Measurements from ENCODE around the gene PARP16.

The PARP16 gene

DNA sequence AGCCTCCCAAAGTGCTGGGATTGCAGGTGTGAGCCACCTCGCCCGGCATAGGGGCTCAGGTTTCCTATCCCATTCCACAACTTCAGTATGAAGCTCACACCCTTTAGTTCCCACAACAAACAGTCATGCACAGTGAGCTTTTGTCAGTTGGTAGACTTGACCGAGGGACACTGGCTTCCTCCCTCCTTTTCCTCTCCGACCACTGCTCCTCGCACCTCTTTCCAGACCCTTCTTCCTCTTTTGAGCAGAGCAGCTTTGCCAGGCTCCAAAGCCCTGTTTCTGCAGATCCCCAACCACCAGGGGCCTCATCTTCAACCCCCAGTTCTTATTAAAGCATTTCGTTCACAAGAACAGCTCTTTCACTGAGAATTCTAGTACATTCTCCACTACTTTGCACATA lies 62.7 kb downstream of the PARP16 start:
- H3K36me3 ChIP-seq (ENCODE audit: insufficient read depth, low read length) = no peaks in the 10 kb centered on the region
- TF ChIP-seq EZH2 (IDR thresholded peaks at IDR 0.05) = no peak
- TF ChIP-seq POLR2AphosphoS5 (IDR thresholded peaks at IDR 0.05; ENCODE audit: borderline replicate concordance, low read depth, low read length) = no peak
- TF ChIP-seq FOXP2 (optimal IDR thresholded peaks at IDR 0.05; ENCODE audit: control extremely low read depth, extremely low read length, insufficient read depth) = no peak
- H3K9ac ChIP-seq (ENCODE audit: insufficient read length) = no peak overlapping the region
- no peaks in the 10 kb centered on the region for H3K9me3 ChIP-seq (ENCODE audit: low read depth, low read length)
- no peak overlapping the region for H3K27ac ChIP-seq
- H3K4me3 ChIP-seq = no peak overlapping the region
- DNase-seq (ENCODE audit: low read depth, low spot score) = no peak

DNA sequence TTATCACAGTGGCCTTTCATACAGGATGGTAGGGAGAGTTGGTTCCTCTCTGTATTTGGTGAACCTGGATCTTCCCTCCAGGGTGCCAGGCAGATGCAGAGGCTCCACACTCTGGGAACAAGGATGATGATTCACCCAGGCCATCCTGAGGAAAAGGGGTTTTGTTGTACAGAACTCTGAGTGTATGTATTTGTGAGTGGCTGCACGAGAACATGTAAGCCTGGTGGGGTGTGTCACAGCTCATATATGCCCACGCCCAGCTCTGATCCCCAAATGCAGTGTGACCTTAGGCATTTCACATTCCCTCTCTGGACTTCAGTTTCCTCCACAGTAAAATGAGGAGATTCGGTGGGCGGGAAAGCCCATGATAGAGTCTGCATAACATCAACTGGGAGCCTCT lies 63.8 kb downstream of the PARP16 start:
- no peaks in the 10 kb centered on the region for H3K9me3 ChIP-seq (ENCODE audit: low read depth, low read length)
- no peak overlapping the region for H3K27ac ChIP-seq
- H3K36me3 ChIP-seq (ENCODE audit: insufficient read depth, low read length) = no peaks in the 10 kb centered on the region
- no peak for TF ChIP-seq FOXP2 (optimal IDR thresholded peaks at IDR 0.05; ENCODE audit: control extremely low read depth, extremely low read length, insufficient read depth)
- TF ChIP-seq EZH2 (IDR thresholded peaks at IDR 0.05) = no peak
- TF ChIP-seq POLR2AphosphoS5 (IDR thresholded peaks at IDR 0.05; ENCODE audit: borderline replicate concordance, low read depth, low read length) = no peak
- no peak overlapping the region for H3K9ac ChIP-seq (ENCODE audit: insufficient read length)
- no peak overlapping the region for H3K4me3 ChIP-seq
- DNase-seq (ENCODE audit: low read depth, low spot score) = no peak

GRCh38 chr15:65221697-65222096 lies 65.0 kb downstream of the PARP16 start:
- Histone ChIP-seq H3K4me3 (no peak overlapping the region), H3K9me3 (ENCODE audit: low read depth, low read length) (no peaks in the 10 kb centered on the region), H3K27ac (no peak overlapping the region), H3K9ac (ENCODE audit: insufficient read length) (no peak overlapping the region), H3K36me3 (ENCODE audit: insufficient read depth, low read length) (no peaks in the 10 kb centered on the region)
- TF ChIP-seq POLR2AphosphoS5 (IDR thresholded peaks at IDR 0.05; ENCODE audit: borderline replicate concordance, low read depth, low read length) (no peak), FOXP2 (optimal IDR thresholded peaks at IDR 0.05; ENCODE audit: control extremely low read depth, extremely low read length, insufficient read depth) (no peak), EZH2 (IDR thresholded peaks at IDR 0.05) (no peak)
- DNase-seq (ENCODE audit: low read depth, low spot score) = no peak

- Histone ChIP-seq H3K27ac (no peak overlapping the region), H3K4me3 (no peak overlapping the region), H3K36me3 (ENCODE audit: insufficient read depth, low read length) (no peaks in the 10 kb centered on the region), H3K9me3 (ENCODE audit: low read depth, low read length) (no peaks in the 10 kb centered on the region), H3K9ac (ENCODE audit: insufficient read length) (no peak overlapping the region)
- no peak for DNase-seq (ENCODE audit: low read depth, low spot score)
- TF ChIP-seq FOXP2 (optimal IDR thresholded peaks at IDR 0.05; ENCODE audit: control extremely low read depth, extremely low read length, insufficient read depth) (no peak), POLR2AphosphoS5 (IDR thresholded peaks at IDR 0.05; ENCODE audit: borderline replicate concordance, low read depth, low read length) (no peak), EZH2 (IDR thresholded peaks at IDR 0.05) (no peak)
These were observed 67.5 kb downstream of the PARP16 start for GRCh38 chr15:65219137-65219536.

DNA sequence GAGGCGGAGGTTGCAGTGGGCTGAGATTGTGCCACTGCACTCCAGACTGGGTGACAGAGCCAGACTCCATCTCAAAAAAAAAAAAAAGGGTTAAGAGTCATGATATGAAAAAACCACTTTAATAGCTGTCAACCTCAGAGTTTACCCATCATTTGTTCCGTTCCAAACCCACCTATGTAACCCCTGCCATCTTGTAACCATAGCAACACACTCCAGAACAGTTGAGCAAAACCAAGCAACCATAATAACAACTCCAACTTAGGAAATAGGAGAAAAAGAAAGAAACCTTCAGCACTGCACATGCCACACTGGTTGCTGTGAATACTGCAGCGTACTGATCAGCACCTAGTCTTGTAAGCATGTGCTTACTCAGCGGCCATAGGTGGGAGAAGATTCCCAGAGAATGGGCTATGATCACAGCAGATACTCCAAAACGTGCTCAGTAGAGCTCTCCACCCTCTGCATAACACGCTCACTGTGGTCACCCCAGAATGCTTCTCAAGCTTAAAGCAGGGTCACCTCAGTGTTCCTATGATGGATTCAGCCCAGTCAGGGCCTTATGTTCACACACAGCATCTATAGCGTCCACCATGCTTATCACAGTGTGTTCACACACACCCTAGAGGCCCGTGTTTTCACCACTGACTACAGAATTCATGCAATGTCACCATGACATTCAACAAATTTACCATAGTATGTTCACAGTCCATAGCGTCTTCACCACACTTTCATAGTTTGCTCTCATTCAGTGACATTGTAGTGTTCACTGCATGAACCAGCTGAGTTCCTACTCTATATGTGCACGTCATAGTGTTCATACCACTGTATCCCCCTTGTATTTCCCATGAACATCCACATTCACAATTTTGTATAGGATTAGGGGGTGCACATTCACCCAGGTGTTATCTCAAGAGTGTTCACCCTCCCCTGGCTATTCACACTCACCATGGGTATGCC lies 68.9 kb downstream of the PARP16 start:
- Histone ChIP-seq H3K36me3 (ENCODE audit: insufficient read depth, low read length) (no peaks in the 10 kb centered on the region), H3K27ac (no peak overlapping the region)
- no peak for DNase-seq (ENCODE audit: low read depth, low spot score)

DNA sequence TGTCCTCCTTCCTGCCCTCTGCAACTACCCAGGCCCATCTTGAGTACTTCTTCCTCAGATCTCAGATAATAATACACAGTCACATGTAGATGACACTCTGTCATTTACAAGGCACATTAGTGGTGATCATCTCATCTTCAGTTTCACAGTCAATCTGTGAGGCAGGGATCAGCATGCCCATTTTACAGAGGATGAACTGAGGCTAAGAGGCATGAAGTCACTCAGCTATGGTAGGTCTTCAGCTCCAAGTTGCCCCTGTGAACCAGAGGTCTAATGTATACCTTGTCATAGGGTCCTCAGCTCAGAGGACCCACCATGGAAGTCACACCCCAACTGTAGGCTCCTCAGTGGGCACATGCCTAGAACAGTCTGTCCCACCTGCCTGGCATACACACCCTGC lies 71.2 kb downstream of the PARP16 start:
- Histone ChIP-seq H3K27ac (no peak overlapping the region), H3K9ac (ENCODE audit: insufficient read length) (no peak overlapping the region), H3K9me3 (ENCODE audit: low read depth, low read length) (no peaks in the 10 kb centered on the region), H3K4me3 (no peak overlapping the region), H3K36me3 (ENCODE audit: insufficient read depth, low read length) (no peaks in the 10 kb centered on the region)
- no peak for DNase-seq (ENCODE audit: low read depth, low spot score)
- no peak for TF ChIP-seq EZH2 (IDR thresholded peaks at IDR 0.05)
- no peak for TF ChIP-seq FOXP2 (optimal IDR thresholded peaks at IDR 0.05; ENCODE audit: control extremely low read depth, extremely low read length, insufficient read depth)

More for the DNA sequence above, 68.9 kb downstream of the PARP16 start:
- H3K9me3 ChIP-seq (ENCODE audit: low read depth, low read length) = no peaks in the 10 kb centered on the region
- no peak for TF ChIP-seq EZH2 (IDR thresholded peaks at IDR 0.05)
- TF ChIP-seq POLR2AphosphoS5 (IDR thresholded peaks at IDR 0.05; ENCODE audit: borderline replicate concordance, low read depth, low read length) = no peak
- TF ChIP-seq FOXP2 (optimal IDR thresholded peaks at IDR 0.05; ENCODE audit: control extremely low read depth, extremely low read length, insufficient read depth) = no peak
- H3K9ac ChIP-seq (ENCODE audit: insufficient read length) = no peak overlapping the region
- H3K4me3 ChIP-seq = no peak overlapping the region

DNA sequence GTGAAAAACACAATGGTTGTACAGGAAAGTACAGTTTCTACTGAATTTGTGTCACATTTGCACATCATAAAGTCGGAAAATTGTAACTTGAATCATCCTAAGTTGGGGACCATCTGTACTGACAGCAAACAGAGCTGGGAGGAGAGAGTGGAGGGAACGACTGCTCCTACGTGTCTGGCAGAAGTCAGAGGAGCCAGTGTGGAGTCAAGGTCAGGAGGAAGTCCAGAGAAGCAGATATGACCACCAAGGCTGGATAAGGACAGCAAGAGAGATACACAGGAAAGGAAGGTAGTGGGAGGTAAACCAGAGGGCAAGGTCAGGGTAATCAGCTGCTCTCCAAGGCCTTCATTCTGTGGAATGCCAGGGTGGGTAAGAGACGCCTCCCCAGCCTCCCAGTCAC lies 72.7 kb downstream of the PARP16 start:
- Histone ChIP-seq H3K9ac (ENCODE audit: insufficient read length) (no peak overlapping the region), H3K9me3 (ENCODE audit: low read depth, low read length) (no peaks in the 10 kb centered on the region), H3K36me3 (ENCODE audit: insufficient read depth, low read length) (no peaks in the 10 kb centered on the region), H3K27ac (no peak overlapping the region), H3K4me3 (no peak overlapping the region)
- DNase-seq (ENCODE audit: low read depth, low spot score) = no peak
- no peak for TF ChIP-seq POLR2AphosphoS5 (IDR thresholded peaks at IDR 0.05; ENCODE audit: borderline replicate concordance, low read depth, low read length)
- no peak for TF ChIP-seq FOXP2 (optimal IDR thresholded peaks at IDR 0.05; ENCODE audit: control extremely low read depth, extremely low read length, insufficient read depth)
- no peak for TF ChIP-seq EZH2 (IDR thresholded peaks at IDR 0.05)

GRCh38 chr15:65213241-65213640 lies 73.4 kb downstream of the PARP16 start:
- Histone ChIP-seq H3K27ac (no peak overlapping the region), H3K4me3 (no peak overlapping the region), H3K9ac (ENCODE audit: insufficient read length) (no peak overlapping the region), H3K36me3 (ENCODE audit: insufficient read depth, low read length) (no peaks in the 10 kb centered on the region), H3K9me3 (ENCODE audit: low read depth, low read length) (no peaks in the 10 kb centered on the region)
- TF ChIP-seq EZH2 (IDR thresholded peaks at IDR 0.05) (no peak), POLR2AphosphoS5 (IDR thresholded peaks at IDR 0.05; ENCODE audit: borderline replicate concordance, low read depth, low read length) (no peak), FOXP2 (optimal IDR thresholded peaks at IDR 0.05; ENCODE audit: control extremely low read depth, extremely low read length, insufficient read depth) (no peak)
- no peak for DNase-seq (ENCODE audit: low read depth, low spot score)
